ENCODE measurements around the gene NCOA4. TPM values are rescaled to one million over a fixed set of nuclear protein-coding genes. Genes with fewer than 3 reads are reported as not detected.

NCOA4 gene
- total RNA-seq = 100 to 1,000 TPM; 157 to 200 TPM
- 83.1 TPM for polyA plus RNA-seq (2013, experiment 1 of 2)
- 79.4 TPM for polyA plus RNA-seq (2013, experiment 2 of 2)
- long read RNA-seq, experiment 1, transcript NCOA4-207 (10 exons, 3,489 nt) = minor isoform, 9 of 94 reads
- long read RNA-seq, experiment 1, transcript NCOA4-204 (10 exons, 3,549 nt) = major isoform, 15 of 94 reads
- long read RNA-seq, experiment 1, partial matches to known transcripts = 42 of 94 reads
- long read RNA-seq, experiment 1, other reads (novel, unspliced or antisense) = 28 of 94 reads
- long read RNA-seq, experiment 2, transcript NCOA4-207 (10 exons, 3,489 nt) = minor isoform, 66 of 378 reads
- long read RNA-seq, experiment 2, transcript NCOA4-204 (10 exons, 3,549 nt) = major isoform, 242 of 378 reads
- long read RNA-seq, experiment 2, partial matches to known transcripts = 29 of 378 reads
- long read RNA-seq, experiment 2, other reads (novel, unspliced or antisense) = 40 of 378 reads
- long read RNA-seq, experiment 3, transcript NCOA4-204 (10 exons, 3,549 nt) = major isoform, 953 of 1,473 reads
- long read RNA-seq, experiment 3, transcript NCOA4-207 (10 exons, 3,489 nt) = minor isoform, 333 of 1,473 reads
- long read RNA-seq, experiment 3, partial matches to known transcripts = 66 of 1,473 reads
- long read RNA-seq, experiment 3, other reads (novel, unspliced or antisense) = 117 of 1,473 reads
- long read RNA-seq, experiment 4, transcript NCOA4-204 (10 exons, 3,549 nt) = major isoform, 25 of 54 reads
- long read RNA-seq, experiment 4, partial matches to known transcripts = 22 of 54 reads
- long read RNA-seq, experiment 4, other reads (novel, unspliced or antisense) = 4 of 54 reads

GRCh38 chr10:46030091-46030937 is at the start of gene NCOA4:
TSS of gene NCOA4 (minus strand) at chr10:46030623. CDS start at chr10:46016680, 13,943 bp downstream.
- 1 to 3% methylated on average over 30 to 59 of the region's 59 CpGs for WGBS, 2 experiments (ENCODE audit: insufficient coverage in 1 of 2, insufficient read length in 1 of 2)

GRCh38 chr10:46079831-46080585 is 49.6 kb upstream of the NCOA4 start:
- Histone ChIP-seq H3K27ac (ENCODE audit: low read depth, low read length) (no peak overlapping the region), H3K36me3 (ENCODE audit: control insufficient read depth, insufficient read depth, low read length) (no peaks in the 10 kb centered on the region), H3K9me3 (ENCODE audit: control insufficient read depth, low read length) (no peaks in the 10 kb centered on the region), H3K4me1 (ENCODE audit: control insufficient read depth, insufficient read depth, low read length) (no peaks in the 10 kb centered on the region), H3K9ac (ENCODE audit: extremely low read depth, low read length, poor library complexity, severe bottlenecking) (no peak overlapping the region), H3K4me3 (ENCODE audit: low read length) (no peak overlapping the region), H3K27me3 (ENCODE audit: control insufficient read depth, insufficient read depth, low read length, poor library complexity, severe bottlenecking) (no peaks in the 10 kb centered on the region)
- H3K36me3 Mint-ChIP-seq (ENCODE audit: low read depth) = peaks cover 3% of the 10 kb centered on the region
- TF ChIP-seq, protein P1, sequence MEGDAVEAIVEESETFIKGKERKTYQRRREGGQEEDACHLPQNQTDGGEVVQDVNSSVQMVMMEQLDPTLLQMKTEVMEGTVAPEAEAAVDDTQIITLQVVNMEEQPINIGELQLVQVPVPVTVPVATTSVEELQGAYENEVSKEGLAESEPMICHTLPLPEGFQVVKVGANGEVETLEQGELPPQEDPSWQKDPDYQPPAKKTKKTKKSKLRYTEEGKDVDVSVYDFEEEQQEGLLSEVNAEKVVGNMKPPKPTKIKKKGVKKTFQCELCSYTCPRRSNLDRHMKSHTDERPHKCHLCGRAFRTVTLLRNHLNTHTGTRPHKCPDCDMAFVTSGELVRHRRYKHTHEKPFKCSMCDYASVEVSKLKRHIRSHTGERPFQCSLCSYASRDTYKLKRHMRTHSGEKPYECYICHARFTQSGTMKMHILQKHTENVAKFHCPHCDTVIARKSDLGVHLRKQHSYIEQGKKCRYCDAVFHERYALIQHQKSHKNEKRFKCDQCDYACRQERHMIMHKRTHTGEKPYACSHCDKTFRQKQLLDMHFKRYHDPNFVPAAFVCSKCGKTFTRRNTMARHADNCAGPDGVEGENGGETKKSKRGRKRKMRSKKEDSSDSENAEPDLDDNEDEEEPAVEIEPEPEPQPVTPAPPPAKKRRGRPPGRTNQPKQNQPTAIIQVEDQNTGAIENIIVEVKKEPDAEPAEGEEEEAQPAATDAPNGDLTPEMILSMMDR (conservative IDR thresholded peaks at IDR 0.05) = no peak
- H3K4me1 Mint-ChIP-seq = peaks cover 24% of the 10 kb centered on the region
- no peak for DNase-seq
- H3K4me3 Mint-ChIP-seq = no peak overlapping the region
- peaks cover 24% of the 10 kb centered on the region for H3K9me3 Mint-ChIP-seq
- peaks cover 1% of the 10 kb centered on the region for H3K27me3 Mint-ChIP-seq (ENCODE audit: insufficient read depth)
- WGBS, 2 experiments (ENCODE audit: insufficient coverage in 1 of 2, insufficient read length in 1 of 2) = 81 to 85% methylated on average over 2 to 3 of the region's 4 CpGs
- H3K27ac Mint-ChIP-seq = no peak overlapping the region

More at GRCh38 chr10:46030091-46030937, at the start of gene NCOA4:
- Histone ChIP-seq H3K27me3 (ENCODE audit: control insufficient read depth, insufficient read depth, low read length, poor library complexity, severe bottlenecking) (no peaks in the 10 kb centered on the region), H3K27ac (ENCODE audit: low read depth, low read length) (peak within 1 kb of the TSS; percentile 54), H3K36me3 (ENCODE audit: control insufficient read depth, insufficient read depth, low read length) (peaks cover 28% of the 10 kb centered on the region), H3K9me3 (ENCODE audit: control insufficient read depth, low read length) (no peaks in the 10 kb centered on the region), H3K9ac (ENCODE audit: extremely low read depth, low read length, poor library complexity, severe bottlenecking) (peak within 1 kb of the TSS; percentile 76), H3K4me3 (ENCODE audit: low read length) (peak within 1 kb of the TSS; percentile 98), H3K4me1 (ENCODE audit: control insufficient read depth, insufficient read depth, low read length) (peaks cover 20% of the 10 kb centered on the region)
- Mint-ChIP-seq H3K36me3 (ENCODE audit: low read depth) (peaks cover 15% of the 10 kb centered on the region), H3K4me3 (peak within 1 kb of the TSS; percentile 91), H3K4me1 (peaks cover 42% of the 10 kb centered on the region), H3K27me3 (ENCODE audit: insufficient read depth) (no peaks in the 10 kb centered on the region), H3K9me3 (no peaks in the 10 kb centered on the region), H3K27ac (peak within 1 kb of the TSS; percentile 82)
- TF ChIP-seq, protein P1 (conservative IDR thresholded peaks at IDR 0.05) = peak; percentile 85
- peak; percentile 98 for DNase-seq

Data from endodermal cell (in vitro differentiated cells).